GM12878 (cell line): ENCODE results near the gene EML1.

Experiments
- JUND ChIP-seq: IDR thresholded peaks from 2 replicates; pipeline ENCODE4 v1.6.1; 2012; ENCODE audit warnings: low read depth, mild to moderate bottlenecking, low read length, improper control_type of control experiment, moderate library complexity
- MXI1 ChIP-seq: fragments of 150-350 bp; IDR thresholded peaks from 2 replicates; pipeline ENCODE4 v1.6.1; 2011; ENCODE audit warnings: low read depth, mild to moderate bottlenecking, inconsistent platforms, low read length, improper control_type of control experiment
- POLR2A ChIP-seq: IDR thresholded peaks from 2 replicates; pipeline ENCODE4 v1.6.1; 2011; ENCODE audit warnings: low read depth, mild to moderate bottlenecking, low read length
- POLR2AphosphoS5 ChIP-seq: IDR thresholded peaks from 2 replicates; pipeline ENCODE4 v1.6.1; 2011; ENCODE audit warnings: mild to moderate bottlenecking, low read length, inconsistent platforms
- TF ChIP-seq, protein P1 (sequence below), 3 experiments: IDR thresholded peaks in 2 of 3; conservative IDR thresholded peaks in 1 of 3; 2 replicates each; pipeline ENCODE4 v1.5.1; 2011; ENCODE audit warnings: low read depth in 3 of 3, low read length in 3 of 3, mild to moderate bottlenecking in 3 of 3, control low read depth in 2 of 3, moderate library complexity in 2 of 3, inconsistent platforms in 1 of 3, mixed read lengths in 1 of 3; ENCODE audit not compliant: control insufficient read depth in 2 of 3, insufficient read depth in 1 of 3; ENCODE audit errors: extremely low read depth in 1 of 3
- TF ChIP-seq, protein P2 (sequence below): IDR thresholded peaks from 2 replicates; pipeline ENCODE4 v1.6.1; 2012; ENCODE audit warnings: mild to moderate bottlenecking, low read depth, low read length

GRCh38 chr14:99785426-99785825 is 7.8 kb upstream of the EML1 start:
- TF ChIP-seq POLR2A (no peak), JUND (no peak), MXI1 (no peak), POLR2AphosphoS5 (no peak)
- TF ChIP-seq, protein P1, sequence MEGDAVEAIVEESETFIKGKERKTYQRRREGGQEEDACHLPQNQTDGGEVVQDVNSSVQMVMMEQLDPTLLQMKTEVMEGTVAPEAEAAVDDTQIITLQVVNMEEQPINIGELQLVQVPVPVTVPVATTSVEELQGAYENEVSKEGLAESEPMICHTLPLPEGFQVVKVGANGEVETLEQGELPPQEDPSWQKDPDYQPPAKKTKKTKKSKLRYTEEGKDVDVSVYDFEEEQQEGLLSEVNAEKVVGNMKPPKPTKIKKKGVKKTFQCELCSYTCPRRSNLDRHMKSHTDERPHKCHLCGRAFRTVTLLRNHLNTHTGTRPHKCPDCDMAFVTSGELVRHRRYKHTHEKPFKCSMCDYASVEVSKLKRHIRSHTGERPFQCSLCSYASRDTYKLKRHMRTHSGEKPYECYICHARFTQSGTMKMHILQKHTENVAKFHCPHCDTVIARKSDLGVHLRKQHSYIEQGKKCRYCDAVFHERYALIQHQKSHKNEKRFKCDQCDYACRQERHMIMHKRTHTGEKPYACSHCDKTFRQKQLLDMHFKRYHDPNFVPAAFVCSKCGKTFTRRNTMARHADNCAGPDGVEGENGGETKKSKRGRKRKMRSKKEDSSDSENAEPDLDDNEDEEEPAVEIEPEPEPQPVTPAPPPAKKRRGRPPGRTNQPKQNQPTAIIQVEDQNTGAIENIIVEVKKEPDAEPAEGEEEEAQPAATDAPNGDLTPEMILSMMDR (IDR thresholded peaks at IDR 0.05 in 2 of 3, conservative IDR thresholded peaks at IDR 0.05 in 1 of 3; ENCODE audit: control insufficient read depth in 2 of 3, extremely low read depth in 1 of 3, insufficient read depth in 1 of 3, low read depth in 3 of 3, low read length in 3 of 3): no peak
- TF ChIP-seq, protein P2, sequence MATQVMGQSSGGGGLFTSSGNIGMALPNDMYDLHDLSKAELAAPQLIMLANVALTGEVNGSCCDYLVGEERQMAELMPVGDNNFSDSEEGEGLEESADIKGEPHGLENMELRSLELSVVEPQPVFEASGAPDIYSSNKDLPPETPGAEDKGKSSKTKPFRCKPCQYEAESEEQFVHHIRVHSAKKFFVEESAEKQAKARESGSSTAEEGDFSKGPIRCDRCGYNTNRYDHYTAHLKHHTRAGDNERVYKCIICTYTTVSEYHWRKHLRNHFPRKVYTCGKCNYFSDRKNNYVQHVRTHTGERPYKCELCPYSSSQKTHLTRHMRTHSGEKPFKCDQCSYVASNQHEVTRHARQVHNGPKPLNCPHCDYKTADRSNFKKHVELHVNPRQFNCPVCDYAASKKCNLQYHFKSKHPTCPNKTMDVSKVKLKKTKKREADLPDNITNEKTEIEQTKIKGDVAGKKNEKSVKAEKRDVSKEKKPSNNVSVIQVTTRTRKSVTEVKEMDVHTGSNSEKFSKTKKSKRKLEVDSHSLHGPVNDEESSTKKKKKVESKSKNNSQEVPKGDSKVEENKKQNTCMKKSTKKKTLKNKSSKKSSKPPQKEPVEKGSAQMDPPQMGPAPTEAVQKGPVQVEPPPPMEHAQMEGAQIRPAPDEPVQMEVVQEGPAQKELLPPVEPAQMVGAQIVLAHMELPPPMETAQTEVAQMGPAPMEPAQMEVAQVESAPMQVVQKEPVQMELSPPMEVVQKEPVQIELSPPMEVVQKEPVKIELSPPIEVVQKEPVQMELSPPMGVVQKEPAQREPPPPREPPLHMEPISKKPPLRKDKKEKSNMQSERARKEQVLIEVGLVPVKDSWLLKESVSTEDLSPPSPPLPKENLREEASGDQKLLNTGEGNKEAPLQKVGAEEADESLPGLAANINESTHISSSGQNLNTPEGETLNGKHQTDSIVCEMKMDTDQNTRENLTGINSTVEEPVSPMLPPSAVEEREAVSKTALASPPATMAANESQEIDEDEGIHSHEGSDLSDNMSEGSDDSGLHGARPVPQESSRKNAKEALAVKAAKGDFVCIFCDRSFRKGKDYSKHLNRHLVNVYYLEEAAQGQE: no peak
